A204.1 (cell line): ENCODE data around the gene ARMCX2.
"Not testable (repeated sequence)": the region's sequence is repeated elsewhere in the genome, so short reads cannot be mapped to it uniquely, and the experiment has no call there.

Experiments
- FAIRE-seq: peaks from 2 replicates; lab custom pipeline; 2012; peaks lifted over from hg19 to GRCh38; lab: Jason Lieb, UNC

Gene ARMCX2

GRCh38 chrX:101659601-101660063 is at the start of gene ARMCX2:
ARMCX2 (minus strand) TSS chrX:101659850; CDS start chrX:101657588, 2,262 bp downstream.
- no peak for FAIRE-seq

GRCh38 chrX:101709384-101709783 is 49.7 kb upstream of the ARMCX2 start:
- no peak for FAIRE-seq

- no peak for FAIRE-seq
Observed at GRCh38 chrX:101708163-101708562, 48.5 kb upstream of the ARMCX2 start.

- no peak for FAIRE-seq
Observed at GRCh38 chrX:101693476-101693875, 33.8 kb upstream of the ARMCX2 start.

GRCh38 chrX:101691835-101692234 is 32.2 kb upstream of the ARMCX2 start:
- no peak for FAIRE-seq

GRCh38 chrX:101686574-101686973 is 26.9 kb upstream of the ARMCX2 start:
- FAIRE-seq, result no peak

GRCh38 chrX:101685923-101686322 is 26.3 kb upstream of the ARMCX2 start:
- no peak for FAIRE-seq

GRCh38 chrX:101682723-101683122 is 23.1 kb upstream of the ARMCX2 start:
- FAIRE-seq, result no peak

GRCh38 chrX:101677028-101677427 is 17.4 kb upstream of the ARMCX2 start:
- FAIRE-seq, result no peak

- no peak for FAIRE-seq
Observed at GRCh38 chrX:101676571-101676970, 16.9 kb upstream of the ARMCX2 start.

GRCh38 chrX:101668143-101668542 is 8.5 kb upstream of the ARMCX2 start:
- no peak for FAIRE-seq

GRCh38 chrX:101658661-101659491 is 774 bp downstream of the ARMCX2 start:
- no peak for FAIRE-seq

- FAIRE-seq, result no peak
Observed at GRCh38 chrX:101657495-101657894, 2.2 kb downstream of the ARMCX2 start.

GRCh38 chrX:101656817-101657216 is 2.8 kb downstream of the ARMCX2 start:
- no peak for FAIRE-seq

- no peak for FAIRE-seq
Observed at GRCh38 chrX:101655534-101655933, 4.1 kb downstream of the ARMCX2 start.

GRCh38 chrX:101647716-101648115 is 11.9 kb downstream of the ARMCX2 start:
- not testable (repeated sequence) for FAIRE-seq

GRCh38 chrX:101642093-101642492 is 17.6 kb downstream of the ARMCX2 start:
- FAIRE-seq, result no peak

- FAIRE-seq, result no peak
Observed at GRCh38 chrX:101639583-101639982, 20.1 kb downstream of the ARMCX2 start.

- FAIRE-seq, result no peak
Observed at GRCh38 chrX:101619364-101619763, 40.3 kb downstream of the ARMCX2 start.

- no peak for FAIRE-seq
Observed at GRCh38 chrX:101617211-101618191, 42.1 kb downstream of the ARMCX2 start, which contains the start of gene ARMCX6. ARMCX6 (minus strand) TSS chrX:101618000; CDS start chrX:101616620, 1,380 bp downstream.

- FAIRE-seq, result no peak
Observed at GRCh38 chrX:101605728-101606127, 53.9 kb downstream of the ARMCX2 start.
